HCT116 (cell line): ENCODE results near the gene DPH6. TPM values are rescaled to one million over a fixed set of nuclear protein-coding genes. Genes with fewer than 3 reads are reported as not detected.

Source experiments
- ATAC-seq: fragments of 200-7000 bp; cut with Tn5 transposase; 2 replicates; pipeline ENCODE4 v1.9.1; 2020; ENCODE audit warnings: mild to moderate bottlenecking, moderate library complexity
- BruUV-seq: library from RNA; stranded (reverse); fragments of 400-500 nt; replicated peaks from 2 replicates; lab custom pipeline; 2021; lab: Mats Ljungman, UMichigan
- CTCF ChIA-PET: fragments of 300-600 bp; sonication (Branson Sonifier 250); formaldehyde crosslinking; loops from one replicate; lab custom pipeline; 2021; ENCODE audit warnings: antibody characterized with exemption; lab: Charles Lee
- POLR2A ChIA-PET: fragments of 300-600, 350-600 bp; sonication (Branson Sonifier 250); formaldehyde crosslinking; loops from one replicate; lab custom pipeline; 2021; ENCODE audit warnings: antibody characterized with exemption; lab: Charles Lee
- RAD21 ChIA-PET, 2 experiments: fragments of 300-600 bp; sonication (Branson Sonifier 250); formaldehyde crosslinking; loops; one replicate each; lab custom pipeline; 2023; ENCODE audit warnings: low total read pairs in 2 of 2; ENCODE audit not compliant: uncharacterized antibody in 2 of 2, unreplicated experiment in 2 of 2, low non-redundant PET in 1 of 2; lab: Charles Lee
- DNase-seq: peaks from one replicate; pipeline ENCODE4 v3.0.0-alpha.2; 2010; ENCODE audit warnings: low read depth, low spot score
- H2AFZ ChIP-seq: fragments of 200-600 bp; shearing (Covaris generic), sonication (generic); 2 replicates; pipeline ENCODE4 v1.6.1; 2017; ENCODE audit warnings: low read depth, mixed run types, mixed read lengths, antibody characterized with exemption, low read length; ENCODE audit not compliant: poor library complexity, severe bottlenecking
- H3K27ac ChIP-seq: 2 replicates; pipeline ENCODE4 v1.5.1; 2012; ENCODE audit warnings: low read depth, low read length
- H3K27me3 ChIP-seq: fragments of 200-600 bp; sonication (generic); 2 replicates; pipeline ENCODE4 v1.6.1; 2016; ENCODE audit warnings: mixed run types, low read length, mixed read lengths; ENCODE audit not compliant: insufficient read depth
- H3K36me3 ChIP-seq, 2 experiments: fragments of 200-500 bp in 1 of 2; fragments of 200-600 bp in 1 of 2; sonication (Bioruptor generic) in 1 of 2; sonication (generic) in 1 of 2; 2 replicates each; pipeline versions ENCODE4 v1.5.1 to v1.6.1; 2014 to 2016; ENCODE audit warnings: low read length in 2 of 2, inconsistent platforms in 1 of 2, mixed read lengths in 1 of 2, mixed run types in 1 of 2; ENCODE audit not compliant: insufficient read depth in 2 of 2, control insufficient read depth in 1 of 2
- H3K4me1 ChIP-seq, 2 experiments: fragments of 200-600 bp in 1 of 2; sonication (generic) in 1 of 2; 2 replicates each; pipeline versions ENCODE4 v1.5.1 to v1.6.1; 2012 to 2017; ENCODE audit warnings: low read length in 2 of 2, inconsistent platforms in 1 of 2, mild to moderate bottlenecking in 1 of 2, mixed read lengths in 1 of 2, mixed run types in 1 of 2, moderate library complexity in 1 of 2; ENCODE audit not compliant: insufficient read depth in 2 of 2, control insufficient read depth in 1 of 2
- H3K4me2 ChIP-seq: fragments of 200-600 bp; sonication (generic); 2 replicates; pipeline ENCODE4 v1.6.1; 2017; ENCODE audit warnings: mixed run types, low read length, mixed read lengths
- H3K4me3 ChIP-seq, 2 experiments: fragments of 200-600 bp in 1 of 2; sonication (generic) in 1 of 2; replicated peaks in 1 of 2; 2 replicates each; pipeline ENCODE4 v1.5.1; 2011 to 2016; ENCODE audit warnings: low read length in 2 of 2, control low read depth in 1 of 2, low read depth in 1 of 2, mild to moderate bottlenecking in 1 of 2, mixed read lengths in 1 of 2, mixed run types in 1 of 2
- H3K79me2 ChIP-seq: fragments of 200-600 bp; sonication (generic); 2 replicates; pipeline ENCODE4 v1.6.1; 2017; ENCODE audit warnings: mild to moderate bottlenecking, mixed run types, low read length, moderate library complexity, mixed read lengths; ENCODE audit not compliant: insufficient read depth
- H3K9ac ChIP-seq: fragments of 200-600 bp; sonication (generic); 2 replicates; pipeline ENCODE4 v1.6.1; 2016; ENCODE audit warnings: low read length, mixed read lengths
- H3K9me2 ChIP-seq: fragments of 200-600 bp; sonication (generic), shearing (Covaris generic); 2 replicates; pipeline ENCODE4 v1.6.1; 2017; ENCODE audit warnings: mixed run types, mild to moderate bottlenecking, moderate library complexity; ENCODE audit not compliant: insufficient read depth
- H3K9me3 ChIP-seq, 2 experiments: fragments of 200-500 bp in 1 of 2; fragments of 200-600 bp in 1 of 2; sonication (Bioruptor generic) in 1 of 2; sonication (generic) in 1 of 2; 2 replicates each; pipeline ENCODE4 v1.6.1; 2014 to 2017; ENCODE audit warnings: low read length in 2 of 2, mixed read lengths in 2 of 2, inconsistent platforms in 1 of 2, low read depth in 1 of 2, mild to moderate bottlenecking in 1 of 2, mixed run types in 1 of 2, moderate library complexity in 1 of 2; ENCODE audit not compliant: control insufficient read depth in 1 of 2, insufficient read depth in 1 of 2
- H4K20me1 ChIP-seq: fragments of 200-600 bp; sonication (generic), shearing (Covaris generic); 2 replicates; pipeline ENCODE4 v1.6.1; 2017; ENCODE audit warnings: mixed run types, mild to moderate bottlenecking, moderate library complexity; ENCODE audit not compliant: insufficient read depth
- CBX3 ChIP-seq: IDR thresholded peaks from 2 replicates; pipeline ENCODE4 v1.6.1; 2012; ENCODE audit warnings: low read depth
- ELF1 ChIP-seq: IDR thresholded peaks from 2 replicates; pipeline ENCODE4 v1.6.1; 2012; ENCODE audit warnings: low read depth, borderline replicate concordance
- EZH2 ChIP-seq: fragments of 200-600 bp; sonication (generic); IDR thresholded peaks from 2 replicates; pipeline ENCODE4 v1.6.1; 2017; ENCODE audit warnings: antibody characterized with exemption, mixed run types
- EZH2phosphoT487 ChIP-seq: fragments of 200-600 bp; IDR thresholded peaks from 2 replicates; pipeline ENCODE4 v1.6.1; 2018; ENCODE audit warnings: antibody characterized with exemption, borderline replicate concordance
- JUND ChIP-seq: IDR thresholded peaks from 2 replicates; pipeline ENCODE4 v1.6.1; 2012
- MAX ChIP-seq: IDR thresholded peaks from 2 replicates; pipeline ENCODE4 v1.6.1; 2012
- POLR2AphosphoS5 ChIP-seq: IDR thresholded peaks from 2 replicates; pipeline ENCODE4 v1.6.1; 2011; ENCODE audit warnings: mild to moderate bottlenecking, low read depth, low read length, moderate library complexity
- REST ChIP-seq: IDR thresholded peaks from 2 replicates; pipeline ENCODE4 v1.6.1; 2012; ENCODE audit warnings: low read depth
- SIN3A ChIP-seq: IDR thresholded peaks from 2 replicates; pipeline ENCODE4 v1.6.1; 2012; ENCODE audit warnings: low read depth
- SP1 ChIP-seq: IDR thresholded peaks from 2 replicates; pipeline ENCODE4 v1.6.1; 2012; ENCODE audit warnings: low read depth
- SRF ChIP-seq: IDR thresholded peaks from 2 replicates; pipeline ENCODE4 v1.6.1; 2012; ENCODE audit warnings: low read depth
- YY1 ChIP-seq: IDR thresholded peaks from 2 replicates; pipeline ENCODE4 v1.6.1; 2011; ENCODE audit warnings: low read length, low read depth, moderate library complexity, mild to moderate bottlenecking; ENCODE audit not compliant: insufficient replicate concordance; ENCODE audit errors: extremely low read depth
- intact Hi-C: fragments of 100-400 bp; cut with micrococcal nuclease; formaldehyde crosslinking; loops from 2 replicates; pipeline ENCODE4 v1.10.0; 2022
- total RNA-seq: library from RNA; stranded (reverse); gene quantifications from one replicate; pipeline ENCODE4 v1.2.1, GENCODE V29; 2021; ENCODE audit not compliant: unreplicated experiment

Gene DPH6
- total RNA-seq, 1 experiment from 2014 or later: 18.2 TPM

GRCh38 chr15:35491173-35491572 is 54.8 kb downstream of the DPH6 start:
- POLR2A ChIA-PET: no interaction called here
- Histone ChIP-seq H3K27me3 (no peaks in the 10 kb centered on the region), H3K4me1 (no peaks in the 10 kb centered on the region), H2AFZ (no peak overlapping the region)
- TF ChIP-seq MAX (no peak), EZH2 (no peak), EZH2phosphoT487 (no peak), YY1 (no peak), ELF1 (no peak), REST (no peak), SRF (no peak), SIN3A (no peak), SP1 (no peak), POLR2AphosphoS5 (no peak), CBX3 (no peak), JUND (no peak)
- TF ChIP-seq, all 23 proteins: peak for 0
- intact Hi-C loops: no loop called here
- no peaks in the 10 kb centered on the region for H4K20me1 ChIP-seq
- CTCF ChIA-PET: no interaction called here
- no peaks in the 10 kb centered on the region for H3K36me3 ChIP-seq
- H3K9me2 ChIP-seq: no peaks in the 10 kb centered on the region
- H3K9me3 ChIP-seq: peaks cover 0 to 14% of the 10 kb centered on the region in 2 experiments; a peak in 2 of 4 replicates
- H3K4me3 ChIP-seq: no peak overlapping the region
- ATAC-seq (no peak), DNase-seq (no peak)
- no peak overlapping the region for H3K9ac ChIP-seq
- BruUV-seq: no TSS peak
- H3K27ac ChIP-seq: no peak overlapping the region
- no peaks in the 10 kb centered on the region for H3K79me2 ChIP-seq
- H3K4me2 ChIP-seq: no peak overlapping the region
- RAD21 ChIA-PET: no interaction called here
